Renal cortical epithelial cell (primary cell): ENCODE measurements around the gene EIF4G1. TPM values are rescaled to one million over a fixed set of nuclear protein-coding genes. Genes with fewer than 3 reads are reported as not detected.
"Not testable (repeated sequence)": the region's sequence is repeated elsewhere in the genome, so short reads cannot be mapped to it uniquely, and the experiment has no call there.

Experiments
- DNase-seq: peaks from one replicate; pipeline ENCODE4 v3.0.0-alpha.2; 2011; ENCODE audit warnings: low read depth
- total RNA-seq: library from RNA; depleted of rRNA; stranded (reverse); fragments of >200 nt; gene quantifications from 2 replicates; pipeline ENCODE4 v1.2.3, GENCODE V29; 2014

Gene EIF4G1
- total RNA-seq, 1 donor from 2014 or later = 527 TPM

DNA sequence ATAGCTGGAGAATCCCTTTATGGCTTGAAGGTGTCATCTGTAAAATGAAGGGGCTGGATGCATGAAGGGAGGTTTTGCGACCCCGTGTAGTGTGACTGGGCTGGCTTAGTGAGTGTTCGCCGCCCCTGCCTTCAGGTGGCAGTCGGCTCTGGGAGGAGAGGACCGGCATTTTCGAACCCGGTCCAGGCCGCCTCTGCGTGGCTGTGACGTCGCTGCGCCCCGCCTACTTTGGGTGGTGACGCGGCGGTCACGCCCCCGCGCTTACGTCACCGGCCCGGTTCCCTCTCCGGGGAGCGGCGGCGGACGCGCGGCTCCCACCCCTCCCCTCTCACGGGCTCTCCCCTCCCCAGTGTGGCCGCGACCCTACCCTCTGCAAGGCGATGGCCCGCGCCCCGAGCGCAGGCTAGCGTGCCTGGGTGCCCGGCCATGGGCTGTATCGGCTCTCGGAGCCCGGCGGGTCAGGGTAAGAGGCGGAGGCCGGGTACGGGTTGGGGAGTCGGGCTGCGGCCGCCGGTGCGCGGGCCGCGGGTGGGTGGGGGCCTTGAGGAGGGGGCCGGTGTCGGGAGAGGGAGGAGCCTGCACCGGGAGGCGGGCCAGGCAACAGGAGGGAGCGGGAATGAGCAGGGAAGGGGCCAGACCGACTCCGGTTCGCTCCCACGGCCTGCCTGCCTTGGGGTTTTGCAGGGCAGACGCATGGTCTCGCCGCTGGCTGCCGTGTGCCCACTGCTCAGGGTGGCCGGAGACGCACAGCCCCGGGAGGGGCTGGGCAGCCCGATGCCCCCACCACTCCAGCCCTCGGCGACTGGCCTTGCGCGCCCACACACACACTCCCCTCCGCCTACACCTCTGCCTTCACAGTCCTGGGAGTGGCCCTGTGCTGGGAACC, 21.5 kb downstream of the EIF4G1 start:
- DNase-seq = peak; percentile 51

DNA sequence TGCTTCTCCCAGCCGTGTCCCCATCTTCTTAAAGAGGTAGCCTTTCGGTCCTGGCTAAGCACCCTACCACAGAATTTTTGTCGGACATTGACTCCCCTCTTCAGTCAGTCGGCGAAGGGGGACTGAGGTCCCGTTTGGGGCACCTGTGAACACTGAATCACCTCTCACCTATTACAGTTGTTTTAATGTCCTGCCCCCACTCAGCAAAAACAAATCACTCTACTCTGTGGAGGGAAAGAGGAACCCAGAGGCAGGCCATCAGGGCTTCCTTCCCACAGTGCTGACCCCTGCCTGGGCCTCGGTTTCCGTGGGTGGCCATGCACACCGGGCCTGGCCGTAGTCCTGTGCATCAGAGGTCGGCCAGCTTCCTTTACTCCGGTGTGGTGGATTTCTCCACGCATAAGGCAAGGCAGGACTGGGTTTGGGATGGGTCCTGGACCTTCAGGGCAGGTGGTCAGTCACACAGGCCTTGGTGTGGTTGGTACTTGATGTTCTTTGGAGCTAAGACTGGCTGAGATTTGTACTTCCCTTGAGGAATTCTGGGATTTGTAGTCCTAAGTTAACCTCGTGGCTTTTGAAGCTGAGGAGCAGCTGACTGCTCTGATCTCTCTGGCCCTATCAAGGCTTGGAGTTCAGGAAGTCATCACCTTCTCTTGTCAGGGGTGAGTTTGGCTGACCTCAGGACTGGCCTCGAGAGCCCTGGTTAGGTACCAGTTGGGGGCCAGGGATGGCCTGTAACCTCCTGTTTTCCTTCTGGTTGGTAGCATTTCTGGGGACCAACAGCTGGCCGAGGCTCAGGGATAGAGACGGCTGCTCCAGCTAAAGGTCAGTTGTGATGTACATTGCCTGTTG, 22.4 kb downstream of the EIF4G1 start:
- peak; percentile 72 for DNase-seq

DNA sequence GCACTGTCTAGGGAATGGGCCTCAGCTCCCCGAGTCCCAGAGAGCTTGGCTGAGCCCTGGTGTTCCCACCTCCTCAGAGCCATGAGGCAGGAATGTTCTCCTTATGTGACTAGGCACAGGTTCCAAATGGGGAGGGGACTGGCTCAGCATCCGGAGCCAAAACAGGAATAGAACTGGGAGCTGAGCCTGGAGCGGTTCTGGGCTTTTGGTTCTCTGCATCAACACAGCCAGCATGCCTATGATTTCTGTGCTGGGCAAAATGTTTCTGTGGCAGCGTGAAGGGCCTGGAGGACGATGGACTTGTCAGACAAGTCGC, 23.0 kb downstream of the EIF4G1 start, which contains the start of gene FAM131A:
TSS of gene FAM131A (plus strand) at position 202 of the 316 bp plus-strand sequence. CDS start at position 233, 31 bp downstream.
- no peak for DNase-seq

DNA sequence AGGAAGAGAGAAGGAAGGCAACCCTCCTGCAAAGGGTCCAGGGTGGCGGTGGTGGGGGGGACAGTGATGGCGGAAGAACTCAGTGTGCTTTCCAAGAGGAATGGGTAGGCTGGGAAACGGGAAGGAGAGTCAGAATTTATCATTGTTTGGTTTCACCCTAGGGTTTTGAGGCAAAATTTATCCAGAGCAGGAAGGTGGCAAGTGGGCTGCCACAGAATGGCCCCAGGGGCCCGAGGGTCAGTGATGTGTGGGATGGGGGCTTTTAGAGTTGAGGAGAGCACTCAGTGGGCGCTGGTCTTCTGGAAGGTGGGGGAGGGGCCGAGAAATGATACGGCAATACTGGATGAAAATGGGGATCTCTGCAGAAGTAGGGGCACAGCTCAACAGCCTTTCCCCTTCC, 23.6 kb downstream of the EIF4G1 start:
- no peak for DNase-seq

DNA sequence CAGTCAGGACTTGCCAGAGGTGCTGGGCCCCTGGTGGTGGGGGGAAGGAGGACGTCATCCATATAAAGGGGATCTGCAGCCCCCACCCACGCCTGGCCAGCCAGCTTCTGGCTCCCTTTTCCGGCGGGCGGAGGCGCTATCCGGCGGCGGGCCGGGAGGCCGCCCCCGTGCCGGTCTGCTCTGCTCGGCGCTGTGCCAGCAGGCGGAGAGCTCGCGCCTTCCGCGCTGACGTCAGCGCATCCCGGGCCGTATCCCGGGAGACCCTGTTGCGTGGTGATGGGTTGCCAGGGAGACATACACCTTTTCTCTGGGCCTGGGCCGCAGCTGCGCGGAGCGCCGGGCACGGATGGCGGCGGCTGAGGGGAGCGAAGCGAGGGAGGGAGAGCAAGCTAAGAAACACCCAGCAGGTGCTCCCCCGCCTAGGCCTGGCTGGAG, 24.1 kb downstream of the EIF4G1 start:
- DNase-seq = no peak

DNA sequence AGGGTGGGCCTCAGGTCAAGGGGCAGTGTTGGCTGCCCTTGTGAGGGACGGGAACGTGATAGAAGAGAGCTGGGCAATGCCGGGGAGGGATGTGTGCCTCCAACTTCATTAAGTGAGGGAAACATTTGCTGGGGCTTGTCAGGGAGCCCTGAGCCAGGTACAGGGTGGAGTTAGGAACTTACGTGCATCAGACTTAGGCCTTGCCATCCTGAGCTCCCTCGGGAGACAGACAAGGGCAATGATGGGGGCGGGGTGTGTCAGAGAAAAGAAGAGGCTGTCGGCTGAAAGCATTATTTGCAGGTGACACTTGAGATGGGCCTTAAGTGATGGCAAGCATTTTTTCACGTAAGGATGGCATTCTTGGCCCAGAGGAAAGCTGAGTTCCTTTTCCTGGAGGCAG, 24.6 kb downstream of the EIF4G1 start:
- no peak for DNase-seq

DNA sequence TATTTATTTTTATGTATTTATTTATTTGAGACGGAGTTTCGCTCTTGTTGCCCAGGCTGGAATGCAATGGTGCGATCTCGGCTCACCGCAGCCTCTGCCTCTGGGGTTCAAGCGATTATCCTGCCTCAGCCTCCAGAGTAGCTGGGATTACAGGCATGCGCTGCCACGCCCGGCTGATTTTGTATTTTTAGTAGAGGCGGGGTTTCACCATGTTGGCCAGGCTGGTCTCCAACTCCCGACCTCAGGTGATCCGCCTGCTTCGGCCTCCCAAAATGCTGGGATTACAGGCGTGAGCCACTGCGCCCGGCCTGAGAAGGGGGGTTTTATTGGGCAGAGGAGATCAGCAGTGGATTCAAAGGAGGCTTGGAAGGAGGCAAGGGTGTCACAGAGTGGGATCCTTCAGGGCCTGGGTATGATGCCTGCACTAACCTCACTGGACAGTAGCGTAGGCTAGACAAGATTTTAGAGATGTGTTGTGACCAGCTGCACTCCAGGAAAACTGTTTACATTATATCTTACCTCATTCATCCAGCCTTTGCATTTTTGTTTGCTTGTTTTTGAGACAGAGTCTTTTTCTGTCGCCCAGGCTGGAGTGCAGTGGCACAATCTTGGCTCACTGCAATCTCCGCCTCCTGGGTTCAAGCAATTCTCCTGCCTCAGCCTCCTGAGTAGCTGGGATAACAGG, 25.2 kb downstream of the EIF4G1 start:
- not testable (repeated sequence) for DNase-seq

DNA sequence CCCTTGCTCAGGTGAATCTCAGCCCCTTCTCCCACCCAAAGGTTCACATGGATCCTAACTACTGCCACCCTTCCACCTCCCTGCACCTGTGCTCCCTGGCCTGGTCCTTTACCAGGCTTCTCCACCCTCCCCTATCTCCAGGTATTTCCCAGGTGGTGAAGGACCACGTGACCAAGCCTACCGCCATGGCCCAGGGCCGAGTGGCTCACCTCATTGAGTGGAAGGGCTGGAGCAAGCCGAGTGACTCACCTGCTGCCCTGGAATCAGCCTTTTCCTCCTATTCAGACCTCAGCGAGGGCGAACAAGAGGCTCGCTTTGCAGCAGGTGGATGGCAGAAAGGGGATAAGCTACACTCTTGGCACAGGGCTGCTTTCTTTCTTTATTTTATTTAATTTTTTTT, 27.5 kb downstream of the EIF4G1 start:
- DNase-seq = peak; percentile 22

DNA sequence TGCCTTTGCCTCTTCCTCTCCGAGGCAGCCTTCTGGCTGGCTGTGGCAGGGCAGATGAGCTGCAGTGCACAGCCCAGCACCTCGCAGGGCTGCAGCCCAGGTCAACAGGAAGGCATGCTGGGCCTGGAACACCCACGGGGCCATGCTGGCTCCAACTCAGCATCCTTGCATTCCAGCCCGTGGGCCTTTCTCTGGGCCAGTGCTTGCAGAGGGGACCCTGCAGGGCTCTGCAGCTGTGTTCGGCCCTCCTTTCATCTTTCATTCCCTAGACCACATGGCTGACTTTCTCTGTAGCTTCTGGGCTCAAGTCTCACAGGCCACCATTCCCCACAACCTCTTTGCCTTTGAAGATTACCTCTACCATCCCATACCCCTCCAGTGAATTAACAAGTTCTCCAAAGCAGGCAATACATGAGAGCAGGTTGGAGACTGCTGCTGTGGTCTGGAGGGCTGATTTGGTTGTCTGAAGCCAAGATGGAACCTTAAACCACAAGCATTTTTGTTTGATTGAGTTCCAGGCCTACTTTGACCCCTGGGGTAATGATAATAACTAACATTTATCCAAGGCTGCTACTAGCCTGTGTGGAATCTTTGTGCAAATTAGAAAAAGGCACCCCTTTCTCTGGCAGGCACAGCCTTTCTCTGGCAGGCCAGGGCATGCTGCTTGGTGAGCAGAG, 28.9 kb downstream of the EIF4G1 start:
- DNase-seq = no peak

DNA sequence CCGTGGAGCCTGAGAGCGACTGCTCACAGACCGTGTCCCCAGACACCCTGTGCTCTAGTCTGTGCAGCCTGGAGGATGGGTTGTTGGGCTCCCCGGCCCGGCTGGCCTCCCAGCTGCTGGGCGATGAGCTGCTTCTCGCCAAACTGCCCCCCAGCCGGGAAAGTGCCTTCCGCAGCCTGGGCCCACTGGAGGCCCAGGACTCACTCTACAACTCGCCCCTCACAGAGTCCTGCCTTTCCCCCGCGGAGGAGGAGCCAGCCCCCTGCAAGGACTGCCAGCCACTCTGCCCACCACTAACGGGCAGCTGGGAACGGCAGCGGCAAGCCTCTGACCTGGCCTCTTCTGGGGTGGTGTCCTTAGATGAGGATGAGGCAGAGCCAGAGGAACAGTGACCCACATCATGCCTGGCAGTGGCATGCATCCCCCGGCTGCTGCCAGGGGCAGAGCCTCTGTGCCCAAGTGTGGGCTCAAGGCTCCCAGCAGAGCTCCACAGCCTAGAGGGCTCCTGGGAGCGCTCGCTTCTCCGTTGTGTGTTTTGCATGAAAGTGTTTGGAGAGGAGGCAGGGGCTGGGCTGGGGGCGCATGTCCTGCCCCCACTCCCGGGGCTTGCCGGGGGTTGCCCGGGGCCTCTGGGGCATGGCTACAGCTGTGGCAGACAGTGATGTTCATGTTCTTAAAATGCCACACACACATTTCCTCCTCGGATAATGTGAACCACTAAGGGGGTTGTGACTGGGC, 30.3 kb downstream of the EIF4G1 start:
- no peak for DNase-seq

DNA sequence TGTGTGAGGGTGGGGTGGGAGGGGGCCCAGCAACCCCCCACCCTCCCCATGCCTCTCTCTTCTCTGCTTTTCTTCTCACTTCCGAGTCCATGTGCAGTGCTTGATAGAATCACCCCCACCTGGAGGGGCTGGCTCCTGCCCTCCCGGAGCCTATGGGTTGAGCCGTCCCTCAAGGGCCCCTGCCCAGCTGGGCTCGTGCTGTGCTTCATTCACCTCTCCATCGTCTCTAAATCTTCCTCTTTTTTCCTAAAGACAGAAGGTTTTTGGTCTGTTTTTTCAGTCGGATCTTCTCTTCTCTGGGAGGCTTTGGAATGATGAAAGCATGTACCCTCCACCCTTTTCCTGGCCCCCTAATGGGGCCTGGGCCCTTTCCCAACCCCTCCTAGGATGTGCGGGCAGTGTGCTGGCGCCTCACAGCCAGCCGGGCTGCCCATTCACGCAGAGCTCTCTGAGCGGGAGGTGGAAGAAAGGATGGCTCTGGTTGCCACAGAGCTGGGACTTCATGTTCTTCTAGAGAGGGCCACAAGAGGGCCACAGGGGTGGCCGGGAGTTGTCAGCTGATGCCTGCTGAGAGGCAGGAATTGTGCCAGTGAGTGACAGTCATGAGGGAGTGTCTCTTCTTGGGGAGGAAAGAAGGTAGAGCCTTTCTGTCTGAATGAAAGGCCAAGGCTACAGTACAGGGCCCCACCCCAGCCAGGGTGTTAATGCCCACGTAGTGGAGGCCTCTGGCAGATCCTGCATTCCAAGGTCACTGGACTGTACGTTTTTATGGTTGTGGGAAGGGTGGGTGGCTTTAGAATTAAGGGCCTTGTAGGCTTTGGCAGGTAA, 31.1 kb downstream of the EIF4G1 start:
- DNase-seq = peak; percentile 93

DNA sequence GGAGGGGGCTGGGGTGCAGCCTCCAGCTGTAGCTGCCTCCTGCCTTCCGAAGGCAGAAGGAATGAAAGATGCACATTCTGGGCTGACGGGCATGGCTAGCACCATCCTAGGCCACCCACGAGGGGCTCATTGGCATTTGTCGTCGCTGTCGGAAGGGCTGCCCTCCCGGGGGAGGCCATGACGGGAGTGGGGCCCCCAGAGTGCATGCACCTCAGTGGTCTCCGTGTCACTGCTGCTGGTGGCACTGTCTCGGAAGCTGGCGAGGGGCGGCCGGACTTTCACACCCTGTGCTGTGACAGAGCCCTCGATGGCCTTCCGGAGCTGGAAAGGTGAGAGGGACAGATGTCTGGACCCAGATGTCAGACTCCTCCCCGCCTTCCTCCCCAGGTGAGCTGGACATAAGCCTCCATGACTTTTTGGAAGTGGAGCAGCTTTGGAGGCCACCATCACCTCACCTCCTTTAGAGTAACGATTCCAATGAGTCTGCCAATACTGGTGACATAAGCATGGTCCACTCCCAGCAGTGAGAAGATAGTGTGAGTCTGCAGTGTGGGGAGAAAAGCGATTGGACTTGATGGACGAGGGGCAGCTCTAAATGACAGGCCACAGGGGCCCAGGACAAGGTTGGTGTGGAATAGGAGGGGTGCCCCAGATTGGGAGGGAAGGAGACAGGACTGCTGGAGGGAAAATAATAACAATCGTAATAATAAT, 32.2 kb downstream of the EIF4G1 start:
- DNase-seq = no peak

DNA sequence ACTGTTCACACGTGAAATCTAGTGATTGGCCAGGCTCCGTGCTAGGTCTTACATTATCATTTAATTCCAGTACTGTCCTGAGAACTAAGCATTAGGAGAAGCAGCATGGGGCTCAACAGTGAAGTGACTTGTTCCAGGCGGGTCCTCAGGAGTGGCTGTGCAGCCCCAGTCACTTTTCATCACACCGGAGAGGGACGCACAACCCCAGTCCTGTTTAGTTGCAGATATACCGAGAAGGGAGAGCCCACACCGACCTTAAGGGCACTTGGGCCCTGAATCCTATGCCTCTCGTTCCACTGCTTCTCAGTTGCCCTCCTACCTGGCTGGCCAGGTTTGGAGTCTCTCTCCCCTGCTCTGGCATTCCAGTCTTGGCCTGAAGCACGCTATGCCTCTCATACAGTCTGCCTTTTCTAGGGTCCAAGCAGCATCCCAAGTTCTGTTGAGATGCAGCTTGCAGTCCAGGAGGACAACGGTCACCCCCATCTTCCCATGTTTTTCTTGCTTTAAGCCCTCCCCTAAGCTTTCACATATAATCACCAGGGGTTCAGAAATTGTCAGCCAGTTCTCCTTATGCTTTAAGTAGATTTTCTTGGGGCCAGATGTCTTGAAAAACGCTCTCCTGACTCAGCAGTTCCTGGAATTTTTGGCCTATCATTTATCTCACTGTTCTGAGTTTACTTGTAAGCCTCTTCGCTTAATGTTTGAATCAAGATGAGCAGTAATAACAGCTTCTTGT, 33.1 kb downstream of the EIF4G1 start:
- no peak for DNase-seq

DNA sequence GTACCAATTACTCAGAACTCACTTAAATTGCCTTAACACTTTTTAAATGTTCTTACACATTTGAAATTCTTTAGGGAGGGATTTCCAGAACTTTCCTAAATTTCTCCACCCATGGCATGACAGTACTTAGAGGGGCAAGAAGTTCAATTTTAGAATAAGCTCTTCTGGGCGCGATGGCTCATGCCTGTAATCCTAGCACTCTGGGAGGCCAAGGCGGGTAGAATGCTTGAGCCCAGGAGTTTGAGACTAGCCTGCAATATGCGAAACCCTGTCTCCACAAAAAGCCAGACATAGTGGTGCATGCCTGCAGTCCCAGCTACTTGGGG, 33.6 kb downstream of the EIF4G1 start:
- DNase-seq = no peak

DNA sequence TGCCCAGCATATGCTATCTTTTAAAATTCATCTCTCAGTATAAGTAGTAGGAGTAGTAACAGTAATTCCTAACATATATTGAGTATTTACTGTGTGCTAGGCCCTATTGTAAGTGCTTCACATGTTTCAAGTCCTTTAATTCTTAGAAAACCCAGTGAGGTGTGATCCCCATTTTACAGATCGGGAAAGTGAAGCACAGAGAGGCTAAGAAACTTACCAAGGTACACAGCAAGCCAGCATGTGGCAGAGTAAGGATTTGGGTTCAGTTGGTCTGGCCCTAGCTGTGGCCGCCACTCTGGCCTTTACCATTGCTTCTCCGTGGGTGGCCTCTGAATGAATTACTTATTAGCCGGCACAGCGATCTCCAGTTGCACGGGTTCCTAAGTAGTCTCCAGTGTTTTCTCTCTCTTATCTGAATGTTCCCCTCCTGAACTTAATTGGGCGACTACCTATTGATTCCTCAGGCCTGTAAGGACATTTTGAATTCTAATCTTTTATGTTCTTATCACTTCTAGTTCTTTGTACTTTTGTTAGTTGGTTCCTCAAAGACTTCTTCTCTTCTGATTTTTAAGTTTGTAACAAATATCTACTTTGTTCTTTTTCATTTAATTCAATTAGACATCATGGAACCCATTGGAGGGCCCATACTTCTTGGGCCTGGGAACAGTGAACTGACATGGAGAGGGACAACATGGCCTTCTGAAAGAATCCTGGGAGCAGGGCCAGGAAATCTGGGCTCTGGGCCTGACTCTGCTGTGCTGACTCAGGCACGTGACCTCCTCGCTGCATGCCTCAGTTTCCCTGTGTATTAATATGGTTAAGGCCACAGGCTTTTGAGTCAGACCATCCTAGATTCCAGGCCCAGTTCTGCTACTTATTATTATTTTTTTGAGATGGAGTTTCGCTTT, 35.4 kb downstream of the EIF4G1 start:
- peak; percentile 41 for DNase-seq

DNA sequence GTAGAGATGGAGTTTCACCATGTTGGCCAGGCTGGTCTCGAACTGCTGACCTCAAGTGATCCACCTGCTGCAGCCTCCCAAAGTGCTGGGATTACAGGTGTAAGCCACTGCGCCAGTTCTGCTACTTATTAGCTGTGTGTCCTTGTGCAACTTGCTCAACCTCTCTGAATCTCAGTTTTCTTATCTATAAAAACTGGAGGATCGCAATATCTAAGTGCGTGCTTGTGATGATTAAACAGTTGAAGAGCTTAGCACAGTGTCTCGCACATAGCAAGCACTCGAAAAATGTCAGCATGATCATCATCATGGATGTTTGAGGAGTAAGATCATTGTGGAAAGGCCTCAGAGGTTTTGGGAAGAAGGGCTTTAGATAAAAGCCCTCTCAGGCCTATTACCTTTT, 36.2 kb downstream of the EIF4G1 start:
- no peak for DNase-seq

DNA sequence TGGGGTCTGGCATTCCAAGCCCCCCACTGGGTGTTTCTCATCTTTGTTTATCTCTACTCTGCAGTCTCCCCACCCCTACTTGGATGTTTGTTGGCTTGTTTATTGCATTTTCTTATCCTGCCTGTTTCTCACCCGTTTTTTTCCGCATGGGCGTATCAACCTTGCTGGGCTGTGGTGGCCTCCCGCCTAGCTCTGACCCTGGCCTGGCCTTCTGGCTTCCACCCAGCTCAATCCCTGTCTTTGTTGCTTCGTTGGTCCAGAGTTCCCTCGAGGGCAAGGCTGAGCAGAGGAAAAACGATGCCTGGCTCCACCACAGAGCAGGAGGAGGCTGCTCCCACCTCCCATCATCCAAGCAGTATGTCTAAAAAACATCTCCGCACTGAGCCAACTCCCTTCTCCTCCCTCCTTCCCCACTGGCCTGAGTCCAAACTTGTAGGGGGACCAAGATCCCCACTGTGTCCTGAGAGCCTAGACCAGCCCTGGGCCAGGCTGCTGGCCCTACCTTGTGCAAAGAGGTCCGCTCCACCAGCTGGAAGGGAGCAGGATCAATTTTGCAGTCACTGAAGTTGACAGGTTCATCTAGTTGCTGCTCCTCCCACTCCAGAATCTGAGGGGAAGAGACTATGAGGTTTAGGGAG, 37.2 kb downstream of the EIF4G1 start:
- DNase-seq = no peak
